Parathyroid adenoma (tissue), 2 donors: Measurements from ENCODE around the gene CLEC16A.

Source experiments
- H2AFZ ChIP-seq: fragments of 300-600 bp; sonication (generic); one replicate; pipeline ENCODE4 v1.7.0; 2017; ENCODE audit warnings: antibody characterized with exemption, mild to moderate bottlenecking
- H3K27ac ChIP-seq: fragments of 300-600 bp; sonication (generic); one replicate; pipeline ENCODE4 v1.7.0; 2017
- H3K27me3 ChIP-seq: fragments of 300-600 bp; sonication (generic); one replicate; pipeline ENCODE4 v1.7.0; 2017; ENCODE audit warnings: low read length; ENCODE audit not compliant: control insufficient read depth, insufficient read depth
- H3K36me3 ChIP-seq: fragments of 300-600 bp; sonication (generic); one replicate; pipeline ENCODE4 v1.7.0; 2017; ENCODE audit warnings: low read length; ENCODE audit not compliant: control insufficient read depth, insufficient read depth
- H3K4me1 ChIP-seq: fragments of 300-600 bp; sonication (generic); one replicate; pipeline ENCODE4 v1.7.0; 2017; ENCODE audit warnings: control low read depth
- H3K4me2 ChIP-seq: fragments of 300-600 bp; sonication (generic); one replicate; pipeline ENCODE4 v1.7.0; 2017; ENCODE audit warnings: low read length
- H3K4me3 ChIP-seq: fragments of 300-600 bp; sonication (generic); one replicate; pipeline ENCODE4 v1.7.0; 2017; ENCODE audit warnings: low read depth, low read length
- H3K79me2 ChIP-seq: fragments of 300-600 bp; sonication (generic); one replicate; pipeline ENCODE4 v1.7.0; 2017; ENCODE audit warnings: control low read depth
- H3K9ac ChIP-seq: fragments of 300-600 bp; sonication (generic); one replicate; pipeline ENCODE4 v1.7.0; 2017; ENCODE audit warnings: mild to moderate bottlenecking
- H3K9me3 ChIP-seq: fragments of 300-600 bp; sonication (generic); one replicate; pipeline ENCODE4 v1.7.0; 2017; ENCODE audit warnings: low read length; ENCODE audit not compliant: control insufficient read depth
- TF ChIP-seq, protein P1 (sequence below): fragments of 300-600 bp; sonication (generic); IDR thresholded peaks from one replicate; pipeline ENCODE4 v1.7.0; 2017; ENCODE audit warnings: antibody characterized with exemption, mild to moderate bottlenecking
- donor health status: primary hyperparathyroidism.

Gene CLEC16A

DNA sequence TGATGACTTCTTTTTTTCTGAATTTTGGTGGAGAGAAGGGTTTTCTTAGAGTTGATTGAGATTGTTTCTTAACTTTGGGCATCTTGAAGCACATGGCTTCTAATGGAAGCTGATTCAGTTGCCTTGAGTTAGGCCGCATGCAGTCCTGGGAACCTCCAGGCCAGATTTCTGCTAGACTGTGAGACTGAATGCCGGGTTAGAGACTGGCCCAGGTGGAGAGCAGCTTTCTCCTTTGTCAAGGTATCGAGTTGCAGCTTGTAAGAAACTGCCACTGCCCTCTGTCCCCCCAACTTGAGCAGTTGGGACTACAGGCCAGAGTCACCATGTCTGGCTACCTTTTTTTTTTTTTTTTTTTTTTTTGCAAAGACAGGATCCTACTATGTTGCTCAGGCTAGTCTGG, 77.6 kb downstream of the CLEC16A start:
- Histone ChIP-seq H3K4me2 (no peak overlapping the region), H3K27ac (no peak overlapping the region), H3K4me3 (no peak overlapping the region), H3K9me3 (peaks cover 7% of the 10 kb centered on the region), H3K4me1 (no peaks in the 10 kb centered on the region), H3K36me3 (peaks cover 4% of the 10 kb centered on the region), H2AFZ (no peak overlapping the region), H3K9ac (no peak overlapping the region), H3K79me2 (no peaks in the 10 kb centered on the region), H3K27me3 (no peaks in the 10 kb centered on the region)
- TF ChIP-seq, protein P1, sequence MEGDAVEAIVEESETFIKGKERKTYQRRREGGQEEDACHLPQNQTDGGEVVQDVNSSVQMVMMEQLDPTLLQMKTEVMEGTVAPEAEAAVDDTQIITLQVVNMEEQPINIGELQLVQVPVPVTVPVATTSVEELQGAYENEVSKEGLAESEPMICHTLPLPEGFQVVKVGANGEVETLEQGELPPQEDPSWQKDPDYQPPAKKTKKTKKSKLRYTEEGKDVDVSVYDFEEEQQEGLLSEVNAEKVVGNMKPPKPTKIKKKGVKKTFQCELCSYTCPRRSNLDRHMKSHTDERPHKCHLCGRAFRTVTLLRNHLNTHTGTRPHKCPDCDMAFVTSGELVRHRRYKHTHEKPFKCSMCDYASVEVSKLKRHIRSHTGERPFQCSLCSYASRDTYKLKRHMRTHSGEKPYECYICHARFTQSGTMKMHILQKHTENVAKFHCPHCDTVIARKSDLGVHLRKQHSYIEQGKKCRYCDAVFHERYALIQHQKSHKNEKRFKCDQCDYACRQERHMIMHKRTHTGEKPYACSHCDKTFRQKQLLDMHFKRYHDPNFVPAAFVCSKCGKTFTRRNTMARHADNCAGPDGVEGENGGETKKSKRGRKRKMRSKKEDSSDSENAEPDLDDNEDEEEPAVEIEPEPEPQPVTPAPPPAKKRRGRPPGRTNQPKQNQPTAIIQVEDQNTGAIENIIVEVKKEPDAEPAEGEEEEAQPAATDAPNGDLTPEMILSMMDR = no peak

DNA sequence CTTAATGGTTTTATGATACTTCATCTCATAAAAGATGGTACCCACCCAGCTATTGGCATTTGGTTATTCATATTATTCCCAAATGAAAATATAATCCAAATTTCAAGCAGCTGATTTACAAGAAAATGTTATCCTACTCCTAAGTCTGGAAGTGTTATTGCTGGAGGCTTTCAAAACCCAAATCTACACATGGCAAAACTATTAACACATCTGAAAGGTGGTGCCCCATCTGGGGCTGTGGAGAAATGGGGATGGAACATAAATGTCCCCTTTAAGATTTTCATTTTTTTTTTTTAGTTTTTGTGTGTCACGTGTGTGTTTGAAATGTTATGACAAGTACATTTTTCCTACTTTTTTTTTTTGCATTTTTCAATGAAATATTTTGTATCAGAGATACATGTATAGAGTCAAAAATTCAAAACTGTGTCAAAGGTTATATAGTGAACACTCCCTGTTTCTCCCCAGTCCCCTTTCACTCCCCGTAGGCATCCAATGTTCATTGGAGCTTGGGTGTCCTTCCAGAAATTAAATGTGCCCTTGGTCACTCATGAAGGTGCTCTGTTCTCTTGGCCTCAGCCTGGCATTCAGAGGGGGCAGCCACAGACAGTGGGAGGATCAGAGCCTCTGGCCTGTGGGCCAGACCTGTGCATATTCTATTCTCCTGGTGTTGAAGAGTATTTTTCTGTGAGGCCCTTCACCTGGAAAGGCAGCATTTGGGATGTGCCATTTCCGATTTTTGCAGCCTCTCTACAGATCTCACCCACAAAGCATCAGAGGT, 79.1 kb downstream of the CLEC16A start:
- H3K9ac ChIP-seq = no peak overlapping the region
- H3K79me2 ChIP-seq = no peaks in the 10 kb centered on the region
- no peak overlapping the region for H3K4me2 ChIP-seq
- H3K4me1 ChIP-seq = no peaks in the 10 kb centered on the region
- no peak overlapping the region for H2AFZ ChIP-seq
- H3K27me3 ChIP-seq = no peaks in the 10 kb centered on the region
- peaks cover 4% of the 10 kb centered on the region for H3K36me3 ChIP-seq
- H3K9me3 ChIP-seq = peaks cover 7% of the 10 kb centered on the region
- TF ChIP-seq, protein P1 = no peak
- H3K27ac ChIP-seq = no peak overlapping the region
- no peak overlapping the region for H3K4me3 ChIP-seq

DNA sequence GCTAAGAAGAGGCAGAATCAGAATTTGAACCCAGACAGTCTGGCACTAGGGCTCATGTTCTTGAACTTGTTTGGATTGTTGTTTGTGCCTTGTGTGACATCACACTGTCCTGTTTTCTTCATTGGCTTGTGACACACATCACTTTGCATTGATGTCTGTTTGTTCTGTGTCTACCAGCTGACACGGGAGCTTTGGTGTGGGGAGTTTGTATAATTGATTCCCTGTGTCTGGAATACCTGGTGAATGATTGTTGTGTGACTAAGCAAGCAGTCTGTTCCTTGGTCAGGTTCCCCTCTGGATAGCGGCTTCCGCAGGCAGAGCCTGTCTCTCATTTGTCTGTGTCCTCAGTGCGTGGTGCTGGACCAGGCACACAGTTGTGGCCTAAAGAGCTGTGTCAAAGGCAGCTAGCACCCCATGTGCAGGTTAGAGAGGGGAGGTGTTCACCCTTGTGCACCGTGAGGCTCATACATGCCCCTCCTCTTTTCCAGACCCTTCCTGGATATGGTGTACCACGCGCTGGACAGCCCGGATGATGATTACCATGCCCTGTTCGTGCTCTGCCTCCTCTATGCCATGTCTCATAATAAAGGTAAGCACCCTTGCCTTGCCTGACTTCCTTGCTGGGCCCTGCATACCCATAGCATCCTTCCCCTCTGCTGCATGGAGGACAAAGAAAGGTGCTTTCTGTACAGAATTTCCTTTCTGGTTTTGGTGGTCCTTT, 80.1 kb downstream of the CLEC16A start:
- Histone ChIP-seq H3K4me3 (no peak overlapping the region), H2AFZ (no peak overlapping the region), H3K4me2 (no peak overlapping the region), H3K79me2 (no peaks in the 10 kb centered on the region), H3K9ac (no peak overlapping the region), H3K4me1 (no peaks in the 10 kb centered on the region), H3K27me3 (no peaks in the 10 kb centered on the region), H3K36me3 (peaks cover 4% of the 10 kb centered on the region), H3K9me3 (peaks cover 7% of the 10 kb centered on the region), H3K27ac (no peak overlapping the region)
- TF ChIP-seq, protein P1 = no peak

DNA sequence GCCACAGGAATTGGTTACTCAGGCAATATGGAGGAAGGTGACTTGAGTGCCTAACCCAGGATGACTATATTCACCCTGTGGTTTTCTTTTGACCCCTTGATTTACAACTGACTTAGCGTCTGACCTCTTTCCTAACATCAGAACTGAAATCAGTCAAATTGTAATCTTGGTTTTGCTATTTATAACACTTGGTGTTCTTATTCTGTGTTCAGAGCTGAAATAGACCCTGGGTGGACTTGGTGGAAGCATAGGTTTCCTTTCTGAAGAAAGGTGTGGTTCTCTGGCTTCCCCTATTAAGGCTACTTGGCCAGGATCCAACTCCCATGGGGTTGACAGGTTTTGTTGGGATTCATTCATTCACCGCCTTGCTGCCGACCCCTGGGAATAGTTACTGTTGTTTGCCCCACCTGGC, 80.8 kb downstream of the CLEC16A start:
- Histone ChIP-seq H3K79me2 (no peaks in the 10 kb centered on the region), H3K27me3 (no peaks in the 10 kb centered on the region), H2AFZ (no peak overlapping the region), H3K9me3 (peaks cover 7% of the 10 kb centered on the region), H3K27ac (no peak overlapping the region), H3K9ac (no peak overlapping the region), H3K36me3 (peaks cover 4% of the 10 kb centered on the region), H3K4me3 (no peak overlapping the region), H3K4me1 (no peaks in the 10 kb centered on the region), H3K4me2 (no peak overlapping the region)
- TF ChIP-seq, protein P1 = no peak
